Stimulated activated CD4-positive, alpha-beta T cell treated with anti-CD3 and anti-CD28 coated beads, TNF-alpha, amount 100 ng/mL, for 24 hours (primary cell): ENCODE data around the gene DPYSL3.
"Not testable (repeated sequence)": the region's sequence is repeated elsewhere in the genome, so short reads cannot be mapped to it uniquely, and the experiment has no call there.

Experiments
- DNase-seq, 3 experiments: peaks; one replicate each; pipeline ENCODE4 v3.0.0-alpha.2; 2020; ENCODE audit warnings: low read depth in 3 of 3

DPYSL3 gene

GRCh38 chr5:147509710-147510651 is at the start of gene DPYSL3:
Gene DPYSL3, minus strand, starts transcription at chr5:147510068. Its CDS starts 210 bp downstream, at chr5:147509858.
- DNase-seq: no peak

- DNase-seq: peak in 1 of 3 experiments; percentile 3
These were observed 49.0 kb upstream of the DPYSL3 start for GRCh38 chr5:147558826-147559225.

- no peak for DNase-seq
These were observed 48.2 kb upstream of the DPYSL3 start for GRCh38 chr5:147557876-147558745.

- DNase-seq: no peak
These were observed 45.3 kb upstream of the DPYSL3 start for GRCh38 chr5:147555176-147555575.

GRCh38 chr5:147554261-147554817 is 44.5 kb upstream of the DPYSL3 start:
- DNase-seq: no peak

GRCh38 chr5:147553817-147554216 is 43.9 kb upstream of the DPYSL3 start:
- DNase-seq: not testable (repeated sequence)

- no peak for DNase-seq
These were observed 43.0 kb upstream of the DPYSL3 start for GRCh38 chr5:147552897-147553296.

GRCh38 chr5:147551677-147552076 is 41.8 kb upstream of the DPYSL3 start:
- DNase-seq: no peak

- no peak for DNase-seq
These were observed 37.9 kb upstream of the DPYSL3 start for GRCh38 chr5:147547730-147548129.

GRCh38 chr5:147544556-147544955 is 34.7 kb upstream of the DPYSL3 start:
- no peak for DNase-seq

- no peak for DNase-seq
These were observed 29.2 kb upstream of the DPYSL3 start for GRCh38 chr5:147539053-147539452.

- no peak for DNase-seq
These were observed 28.4 kb upstream of the DPYSL3 start for GRCh38 chr5:147538236-147538635.

- no peak for DNase-seq
These were observed 24.5 kb upstream of the DPYSL3 start for GRCh38 chr5:147534172-147534951.

- DNase-seq: no peak
These were observed 22.3 kb upstream of the DPYSL3 start for GRCh38 chr5:147532156-147532555.

GRCh38 chr5:147530530-147531389 is 20.9 kb upstream of the DPYSL3 start:
- no peak for DNase-seq

GRCh38 chr5:147523069-147523468 is 13.2 kb upstream of the DPYSL3 start:
- DNase-seq: no peak

- DNase-seq: no peak
These were observed 12.6 kb upstream of the DPYSL3 start for GRCh38 chr5:147522435-147522834.

GRCh38 chr5:147520450-147520849 is 10.6 kb upstream of the DPYSL3 start:
- DNase-seq: no peak

- DNase-seq: no peak
These were observed 9.5 kb upstream of the DPYSL3 start for GRCh38 chr5:147519380-147519779.

GRCh38 chr5:147517383-147517782 is 7.5 kb upstream of the DPYSL3 start:
- DNase-seq: no peak
